HG02852 (cell line): ENCODE results near the gene ARL15.
"Not testable (repeated sequence)": the region's sequence is repeated elsewhere in the genome, so short reads cannot be mapped to it uniquely, and the experiment has no call there.

ENCODE experiments used
- ATAC-seq: cut with Tn5 transposase; IDR thresholded peaks from one replicate; pipeline ENCODE4 v1.9.1; 2021; ENCODE audit warnings: mild to moderate bottlenecking, moderate library complexity; ENCODE audit not compliant: unreplicated experiment

Gene ARL15

GRCh38 chr5:53871775-53872174, 438.6 kb downstream of the ARL15 start:
- no peak for ATAC-seq

- ATAC-seq = no peak
Observed at GRCh38 chr5:53871050-53871449, 439.3 kb downstream of the ARL15 start.

GRCh38 chr5:53858700-53859456, 451.5 kb downstream of the ARL15 start:
- no peak for ATAC-seq

GRCh38 chr5:53856506-53856905, 453.9 kb downstream of the ARL15 start:
- ATAC-seq = no peak

GRCh38 chr5:53836851-53837430, 473.4 kb downstream of the ARL15 start:
- not testable (repeated sequence) for ATAC-seq

- ATAC-seq = no peak
Observed at GRCh38 chr5:53834500-53834899, 475.9 kb downstream of the ARL15 start.
